HCT116 (cell line): Measurements from ENCODE around the gene HNRNPK. TPM values are rescaled to one million over a fixed set of nuclear protein-coding genes. Genes with fewer than 3 reads are reported as not detected.

Experiments
- ATAC-seq: fragments of 200-7000 bp; cut with Tn5 transposase; 2 replicates; pipeline ENCODE4 v1.9.1; 2020; ENCODE audit warnings: mild to moderate bottlenecking, moderate library complexity
- BruUV-seq: library from RNA; stranded (reverse); fragments of 400-500 nt; replicated peaks from 2 replicates; lab custom pipeline; 2021; lab: Mats Ljungman, UMichigan
- CTCF ChIA-PET: fragments of 300-600 bp; sonication (Branson Sonifier 250); formaldehyde crosslinking; loops from one replicate; lab custom pipeline; 2021; ENCODE audit warnings: antibody characterized with exemption; lab: Charles Lee
- POLR2A ChIA-PET: fragments of 300-600, 350-600 bp; sonication (Branson Sonifier 250); formaldehyde crosslinking; loops from one replicate; lab custom pipeline; 2021; ENCODE audit warnings: antibody characterized with exemption; lab: Charles Lee
- RAD21 ChIA-PET, 2 experiments: fragments of 300-600 bp; sonication (Branson Sonifier 250); formaldehyde crosslinking; loops; one replicate each; lab custom pipeline; 2023; ENCODE audit warnings: low total read pairs in 2 of 2; ENCODE audit not compliant: uncharacterized antibody in 2 of 2, unreplicated experiment in 2 of 2, low non-redundant PET in 1 of 2; lab: Charles Lee
- DNase-seq: peaks from one replicate; pipeline ENCODE4 v3.0.0-alpha.2; 2010; ENCODE audit warnings: low read depth, low spot score
- H2AFZ ChIP-seq: fragments of 200-600 bp; shearing (Covaris generic), sonication (generic); 2 replicates; pipeline ENCODE4 v1.6.1; 2017; ENCODE audit warnings: low read depth, mixed run types, mixed read lengths, antibody characterized with exemption, low read length; ENCODE audit not compliant: poor library complexity, severe bottlenecking
- H3K27ac ChIP-seq: 2 replicates; pipeline ENCODE4 v1.5.1; 2012; ENCODE audit warnings: low read depth, low read length
- H3K27me3 ChIP-seq: fragments of 200-600 bp; sonication (generic); 2 replicates; pipeline ENCODE4 v1.6.1; 2016; ENCODE audit warnings: mixed run types, low read length, mixed read lengths; ENCODE audit not compliant: insufficient read depth
- H3K36me3 ChIP-seq, 2 experiments: fragments of 200-500 bp in 1 of 2; fragments of 200-600 bp in 1 of 2; sonication (Bioruptor generic) in 1 of 2; sonication (generic) in 1 of 2; 2 replicates each; pipeline versions ENCODE4 v1.5.1 to v1.6.1; 2014 to 2016; ENCODE audit warnings: low read length in 2 of 2, inconsistent platforms in 1 of 2, mixed read lengths in 1 of 2, mixed run types in 1 of 2; ENCODE audit not compliant: insufficient read depth in 2 of 2, control insufficient read depth in 1 of 2
- H3K4me1 ChIP-seq, 2 experiments: fragments of 200-600 bp in 1 of 2; sonication (generic) in 1 of 2; 2 replicates each; pipeline versions ENCODE4 v1.5.1 to v1.6.1; 2012 to 2017; ENCODE audit warnings: low read length in 2 of 2, inconsistent platforms in 1 of 2, mild to moderate bottlenecking in 1 of 2, mixed read lengths in 1 of 2, mixed run types in 1 of 2, moderate library complexity in 1 of 2; ENCODE audit not compliant: insufficient read depth in 2 of 2, control insufficient read depth in 1 of 2
- H3K4me2 ChIP-seq: fragments of 200-600 bp; sonication (generic); 2 replicates; pipeline ENCODE4 v1.6.1; 2017; ENCODE audit warnings: mixed run types, low read length, mixed read lengths
- H3K4me3 ChIP-seq, 2 experiments: fragments of 200-600 bp in 1 of 2; sonication (generic) in 1 of 2; replicated peaks in 1 of 2; 2 replicates each; pipeline ENCODE4 v1.5.1; 2011 to 2016; ENCODE audit warnings: low read length in 2 of 2, control low read depth in 1 of 2, low read depth in 1 of 2, mild to moderate bottlenecking in 1 of 2, mixed read lengths in 1 of 2, mixed run types in 1 of 2
- H3K79me2 ChIP-seq: fragments of 200-600 bp; sonication (generic); 2 replicates; pipeline ENCODE4 v1.6.1; 2017; ENCODE audit warnings: mild to moderate bottlenecking, mixed run types, low read length, moderate library complexity, mixed read lengths; ENCODE audit not compliant: insufficient read depth
- H3K9ac ChIP-seq: fragments of 200-600 bp; sonication (generic); 2 replicates; pipeline ENCODE4 v1.6.1; 2016; ENCODE audit warnings: low read length, mixed read lengths
- H3K9me2 ChIP-seq: fragments of 200-600 bp; sonication (generic), shearing (Covaris generic); 2 replicates; pipeline ENCODE4 v1.6.1; 2017; ENCODE audit warnings: mixed run types, mild to moderate bottlenecking, moderate library complexity; ENCODE audit not compliant: insufficient read depth
- H3K9me3 ChIP-seq, 2 experiments: fragments of 200-500 bp in 1 of 2; fragments of 200-600 bp in 1 of 2; sonication (Bioruptor generic) in 1 of 2; sonication (generic) in 1 of 2; 2 replicates each; pipeline ENCODE4 v1.6.1; 2014 to 2017; ENCODE audit warnings: low read length in 2 of 2, mixed read lengths in 2 of 2, inconsistent platforms in 1 of 2, low read depth in 1 of 2, mild to moderate bottlenecking in 1 of 2, mixed run types in 1 of 2, moderate library complexity in 1 of 2; ENCODE audit not compliant: control insufficient read depth in 1 of 2, insufficient read depth in 1 of 2
- H4K20me1 ChIP-seq: fragments of 200-600 bp; sonication (generic), shearing (Covaris generic); 2 replicates; pipeline ENCODE4 v1.6.1; 2017; ENCODE audit warnings: mixed run types, mild to moderate bottlenecking, moderate library complexity; ENCODE audit not compliant: insufficient read depth
- CBX3 ChIP-seq: IDR thresholded peaks from 2 replicates; pipeline ENCODE4 v1.6.1; 2012; ENCODE audit warnings: low read depth
- CTCF ChIP-seq, 3 experiments: fragments of 200-600 bp in 1 of 3; sonication (generic) in 1 of 3; IDR thresholded peaks in 2 of 3; conservative IDR thresholded peaks in 1 of 3; 2 replicates each; pipeline ENCODE4 v1.5.1; 2012 to 2017; ENCODE audit warnings: low read depth in 2 of 3, low read length in 2 of 3, antibody characterized with exemption in 1 of 3, borderline replicate concordance in 1 of 3, control low read depth in 1 of 3, mild to moderate bottlenecking in 1 of 3, mixed read lengths in 1 of 3, mixed run types in 1 of 3, moderate library complexity in 1 of 3; ENCODE audit not compliant: insufficient read depth in 1 of 3
- EGR1 ChIP-seq: IDR thresholded peaks from 2 replicates; pipeline ENCODE4 v1.6.1; 2012; ENCODE audit warnings: low read depth
- ELF1 ChIP-seq: IDR thresholded peaks from 2 replicates; pipeline ENCODE4 v1.6.1; 2012; ENCODE audit warnings: low read depth, borderline replicate concordance
- EZH2phosphoT487 ChIP-seq: fragments of 200-600 bp; IDR thresholded peaks from 2 replicates; pipeline ENCODE4 v1.6.1; 2018; ENCODE audit warnings: antibody characterized with exemption, borderline replicate concordance
- FOSL1 ChIP-seq: IDR thresholded peaks from 2 replicates; pipeline ENCODE4 v1.6.1; 2012; ENCODE audit warnings: low read depth
- JUND ChIP-seq: IDR thresholded peaks from 2 replicates; pipeline ENCODE4 v1.6.1; 2012
- MAX ChIP-seq: IDR thresholded peaks from 2 replicates; pipeline ENCODE4 v1.6.1; 2012
- POLR2A ChIP-seq: IDR thresholded peaks from 2 replicates; pipeline ENCODE4 v1.7.0; 2011; ENCODE audit warnings: borderline replicate concordance; ENCODE audit not compliant: insufficient read depth, insufficient read length; ENCODE audit errors: extremely low read depth
- POLR2AphosphoS5 ChIP-seq: IDR thresholded peaks from 2 replicates; pipeline ENCODE4 v1.6.1; 2011; ENCODE audit warnings: mild to moderate bottlenecking, low read depth, low read length, moderate library complexity
- REST ChIP-seq: IDR thresholded peaks from 2 replicates; pipeline ENCODE4 v1.6.1; 2012; ENCODE audit warnings: low read depth
- SIN3A ChIP-seq: IDR thresholded peaks from 2 replicates; pipeline ENCODE4 v1.6.1; 2012; ENCODE audit warnings: low read depth
- SP1 ChIP-seq: IDR thresholded peaks from 2 replicates; pipeline ENCODE4 v1.6.1; 2012; ENCODE audit warnings: low read depth
- SRF ChIP-seq: IDR thresholded peaks from 2 replicates; pipeline ENCODE4 v1.6.1; 2012; ENCODE audit warnings: low read depth
- TCF7L2 ChIP-seq: IDR thresholded peaks from 2 replicates; pipeline ENCODE4 v1.7.0; 2011; ENCODE audit warnings: borderline replicate concordance, inconsistent platforms; ENCODE audit not compliant: insufficient read depth, insufficient read length; ENCODE audit errors: extremely low read depth
- YY1 ChIP-seq: IDR thresholded peaks from 2 replicates; pipeline ENCODE4 v1.6.1; 2011; ENCODE audit warnings: low read length, low read depth, moderate library complexity, mild to moderate bottlenecking; ENCODE audit not compliant: insufficient replicate concordance; ENCODE audit errors: extremely low read depth
- ZBTB33 ChIP-seq: IDR thresholded peaks from 2 replicates; pipeline ENCODE4 v1.6.1; 2011; ENCODE audit warnings: mild to moderate bottlenecking, low read length, moderate library complexity; ENCODE audit not compliant: insufficient replicate concordance; ENCODE audit errors: extremely low read depth
- ZFX ChIP-seq: fragments of 450-650 bp; IDR thresholded peaks from 2 replicates; pipeline ENCODE4 v1.6.1; 2017
- intact Hi-C: fragments of 100-400 bp; cut with micrococcal nuclease; formaldehyde crosslinking; loops from 2 replicates; pipeline ENCODE4 v1.10.0; 2022
- total RNA-seq: library from RNA; stranded (reverse); gene quantifications from one replicate; pipeline ENCODE4 v1.2.1, GENCODE V29; 2021; ENCODE audit not compliant: unreplicated experiment

The HNRNPK gene
- total RNA-seq, 1 experiment from 2014 or later = 624 TPM

- H3K79me2 ChIP-seq = 0 out of 2 replicates have a peak, but pooled peaks cover 3% of the 10 kb centered on the region
- POLR2A ChIA-PET = interaction anchor here (0.9 to 1.6 kb wide), 5 partner anchors 9 to 373 kb away, joined by 3 to 4 read pairs (median 4); partner anchors contain the start of genes HNRNPK, RMI1 and UBQLN1
- TF ChIP-seq TCF7L2 (peak; percentile 46), SIN3A (peak; percentile 59), FOSL1 (no peak), CTCF (IDR thresholded peaks at IDR 0.05 in 2 of 3, conservative IDR thresholded peaks at IDR 0.05 in 1 of 3; ENCODE audit: borderline replicate concordance in 1 of 3, insufficient read depth in 1 of 3, low read depth in 2 of 3, low read length in 2 of 3) (peak in 2 of 3 experiments; percentile 1 to 9; a peak in 2 of 6 replicates), YY1 (peak; percentile 55), CBX3 (peak; percentile 94), JUND (no peak), ZFX (peak; percentile 83), POLR2AphosphoS5 (peak; percentile 92), MAX (peak; percentile 99), ZBTB33 (peak; percentile 48), ELF1 (peak; percentile 56; the same call in 1 of the 2 replicates), SP1 (peak; percentile 52), REST (no peak), POLR2A (peak; percentile 91), SRF (no peak), EGR1 (peak; percentile 38; the same call in 1 of the 2 replicates), EZH2phosphoT487 (no peak)
- TF ChIP-seq, all 23 proteins: peak for 13
- ATAC-seq (peak; percentile 91), DNase-seq (peak; percentile 91)
- BruUV-seq = TSS peak; percentile 97
- H3K4me3 ChIP-seq = peak within 1 kb of the TSS; percentile 37 to 61
- H3K27me3 ChIP-seq = no peaks in the 10 kb centered on the region
- no peaks in the 10 kb centered on the region for H3K36me3 ChIP-seq
- ChIA-PET CTCF (interaction anchor here (1.2 to 2.0 kb wide), 4 partner anchors 14 to 394 kb away, joined by 3 to 6 read pairs (median 4); no protein-coding TSS in a partner anchor), RAD21 (no interaction called here)
- peak within 1 kb of the TSS; percentile 77 for H3K9ac ChIP-seq
- no peaks in the 10 kb centered on the region for H4K20me1 ChIP-seq
- no peaks in the 10 kb centered on the region for H3K9me3 ChIP-seq
- peaks cover 6 to 20% of the 10 kb centered on the region in 2 experiments for H3K4me1 ChIP-seq
- no peaks in the 10 kb centered on the region for H3K9me2 ChIP-seq
- H3K27ac ChIP-seq = peak within 1 kb of the TSS; percentile 70
- no peak within 1 kb of the TSS for H2AFZ ChIP-seq
- H3K4me2 ChIP-seq = peak within 1 kb of the TSS; percentile 93
- intact Hi-C loops = no loop called here
Measured at GRCh38 chr9:83920927-83921707, 58.9 kb downstream of the HNRNPK start, which contains the start of gene KIF27. Gene KIF27, minus strand, starts transcription at chr9:83921432. Its CDS starts 5,841 bp downstream, at chr9:83915591.
